ENCODE data around the gene PPP2R5D. TPM values are rescaled to one million over a fixed set of nuclear protein-coding genes. Genes with fewer than 3 reads are reported as not detected.
"Not testable (repeated sequence)": the region's sequence is repeated elsewhere in the genome, so short reads cannot be mapped to it uniquely, and the experiment has no call there.

PPP2R5D gene
- total RNA-seq, 1 donor from 2014 or later, result 32.7 TPM

DNA sequence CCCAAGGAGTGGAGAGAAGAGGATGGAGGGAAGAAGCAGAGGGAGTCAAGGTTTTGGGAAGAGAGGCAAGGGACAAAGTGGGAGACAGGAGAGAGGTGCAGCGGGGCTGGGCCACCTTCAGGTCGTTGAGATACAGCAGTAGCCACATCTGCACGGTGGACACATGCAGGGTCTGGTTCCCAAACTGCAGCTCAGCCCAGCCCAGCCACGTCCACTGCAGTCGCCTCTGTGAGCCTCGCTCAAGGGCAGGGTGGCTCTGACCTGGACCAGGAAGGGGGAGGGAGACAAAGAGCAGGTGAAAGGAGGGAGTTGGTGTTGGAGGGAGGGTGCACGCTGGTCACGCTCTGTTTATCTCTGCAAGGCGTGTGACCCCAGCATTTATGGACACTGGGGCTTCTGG is 54.4 kb downstream of the PPP2R5D start:
- intact Hi-C loops (cut with micrococcal nuclease), result no loop called here
- TF ChIP-seq, protein P1, sequence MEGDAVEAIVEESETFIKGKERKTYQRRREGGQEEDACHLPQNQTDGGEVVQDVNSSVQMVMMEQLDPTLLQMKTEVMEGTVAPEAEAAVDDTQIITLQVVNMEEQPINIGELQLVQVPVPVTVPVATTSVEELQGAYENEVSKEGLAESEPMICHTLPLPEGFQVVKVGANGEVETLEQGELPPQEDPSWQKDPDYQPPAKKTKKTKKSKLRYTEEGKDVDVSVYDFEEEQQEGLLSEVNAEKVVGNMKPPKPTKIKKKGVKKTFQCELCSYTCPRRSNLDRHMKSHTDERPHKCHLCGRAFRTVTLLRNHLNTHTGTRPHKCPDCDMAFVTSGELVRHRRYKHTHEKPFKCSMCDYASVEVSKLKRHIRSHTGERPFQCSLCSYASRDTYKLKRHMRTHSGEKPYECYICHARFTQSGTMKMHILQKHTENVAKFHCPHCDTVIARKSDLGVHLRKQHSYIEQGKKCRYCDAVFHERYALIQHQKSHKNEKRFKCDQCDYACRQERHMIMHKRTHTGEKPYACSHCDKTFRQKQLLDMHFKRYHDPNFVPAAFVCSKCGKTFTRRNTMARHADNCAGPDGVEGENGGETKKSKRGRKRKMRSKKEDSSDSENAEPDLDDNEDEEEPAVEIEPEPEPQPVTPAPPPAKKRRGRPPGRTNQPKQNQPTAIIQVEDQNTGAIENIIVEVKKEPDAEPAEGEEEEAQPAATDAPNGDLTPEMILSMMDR (IDR thresholded peaks at IDR 0.05; ENCODE audit: borderline replicate concordance), result no peak
- Histone ChIP-seq H3K27me3 (ENCODE audit: low read depth) (no peaks in the 10 kb centered on the region), H3K4me3 (no peak overlapping the region), H3K4me1 (peaks cover 27% of the 10 kb centered on the region), H3K36me3 (peaks cover 52% of the 10 kb centered on the region), H3K9me3 (replicated peaks) (no peaks in the 10 kb centered on the region), H3K27ac (replicated peaks) (no peak overlapping the region)
- DNase-seq, result no peak

- DNase-seq, result no peak
- Histone ChIP-seq H3K4me1 (peaks cover 20% of the 10 kb centered on the region), H3K27ac (replicated peaks) (no peak overlapping the region), H3K36me3 (peaks cover 59% of the 10 kb centered on the region), H3K4me3 (no peak overlapping the region), H3K27me3 (ENCODE audit: low read depth) (no peaks in the 10 kb centered on the region), H3K9me3 (replicated peaks) (no peaks in the 10 kb centered on the region)
- TF ChIP-seq, protein P1 (IDR thresholded peaks at IDR 0.05; ENCODE audit: borderline replicate concordance), result no peak
- intact Hi-C loops (cut with micrococcal nuclease), result no loop called here
Observed at GRCh38 chr6:43040542-43041257, 56.3 kb downstream of the PPP2R5D start.

DNA sequence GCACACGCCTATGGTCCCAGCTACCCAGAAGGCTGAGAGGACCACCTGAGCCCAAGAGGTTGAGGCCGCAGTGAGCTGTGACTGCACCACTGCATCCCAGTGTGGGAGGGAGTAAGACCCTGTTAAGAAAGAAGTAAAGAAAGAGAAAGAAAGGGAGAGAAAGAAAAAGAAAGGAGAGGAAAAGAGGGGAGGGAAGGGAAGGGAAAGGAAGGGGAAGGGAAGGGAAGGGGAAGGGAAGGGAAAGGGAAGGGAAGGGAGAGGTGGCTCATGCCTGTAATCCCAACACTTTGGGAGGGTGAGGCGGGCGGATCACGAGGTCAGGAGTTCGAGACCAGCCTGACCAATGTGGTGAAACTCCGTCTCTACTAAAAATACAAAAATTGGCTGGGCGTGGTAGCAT is 57.1 kb downstream of the PPP2R5D start:
- Histone ChIP-seq H3K4me1 (peaks cover 15% of the 10 kb centered on the region), H3K36me3 (peaks cover 65% of the 10 kb centered on the region)
- DNase-seq; H3K27ac ChIP-seq (replicated peaks); H3K9me3 ChIP-seq (replicated peaks); intact Hi-C loops (cut with micrococcal nuclease); H3K27me3 ChIP-seq (ENCODE audit: low read depth); H3K4me3 ChIP-seq: not testable (repeated sequence)

- H3K27ac ChIP-seq (replicated peaks), result no peak overlapping the region
- TF ChIP-seq, protein P1 (IDR thresholded peaks at IDR 0.05; ENCODE audit: borderline replicate concordance), result no peak
- H3K27me3 ChIP-seq (ENCODE audit: low read depth), result no peaks in the 10 kb centered on the region
- H3K4me3 ChIP-seq, result no peak overlapping the region
- intact Hi-C loops (cut with micrococcal nuclease), result no loop called here
- peaks cover 72% of the 10 kb centered on the region for H3K36me3 ChIP-seq
- H3K4me1 ChIP-seq, result no peaks in the 10 kb centered on the region
- no peak for DNase-seq
- no peaks in the 10 kb centered on the region for H3K9me3 ChIP-seq (replicated peaks)
Observed at GRCh38 chr6:43043310-43043709, 58.9 kb downstream of the PPP2R5D start.

DNA sequence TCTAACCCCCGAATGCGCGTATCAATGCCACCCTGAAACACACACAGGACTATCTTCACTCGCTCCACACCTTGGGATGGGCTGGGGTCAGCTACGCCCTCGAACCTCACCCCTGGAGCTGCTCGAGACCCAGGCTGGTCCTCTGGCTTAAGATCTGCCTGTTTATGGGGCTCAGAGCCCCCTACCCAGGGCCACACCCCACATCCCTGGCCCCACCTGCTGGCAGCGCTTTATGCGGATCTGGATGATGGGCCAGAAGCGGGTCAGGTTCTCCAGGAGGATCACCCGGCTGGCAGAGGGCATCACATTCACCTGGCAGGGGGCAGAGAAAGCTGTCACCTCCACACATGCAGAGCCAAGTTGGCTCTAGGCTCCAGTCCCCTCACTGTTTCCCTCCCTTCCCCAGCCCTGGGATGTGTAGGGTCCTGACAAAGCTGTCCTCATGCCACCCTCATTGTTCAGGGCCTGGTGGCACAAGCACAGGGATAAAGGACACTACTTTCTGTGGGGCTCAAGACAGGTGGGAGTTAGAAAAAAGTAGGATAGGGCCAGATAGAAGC is 61.1 kb downstream of the PPP2R5D start:
- TF ChIP-seq, protein P1 (IDR thresholded peaks at IDR 0.05; ENCODE audit: borderline replicate concordance), result no peak
- intact Hi-C loops (cut with micrococcal nuclease), result no loop called here
- no peaks in the 10 kb centered on the region for H3K9me3 ChIP-seq (replicated peaks)
- no peak for DNase-seq
- H3K27me3 ChIP-seq (ENCODE audit: low read depth), result no peaks in the 10 kb centered on the region
- peaks cover 74% of the 10 kb centered on the region for H3K36me3 ChIP-seq
- H3K4me3 ChIP-seq, result no peak overlapping the region
- no peaks in the 10 kb centered on the region for H3K4me1 ChIP-seq
- no peak overlapping the region for H3K27ac ChIP-seq (replicated peaks)

- DNase-seq, result no peak
- H3K4me1 ChIP-seq, result peaks cover 3% of the 10 kb centered on the region
- TF ChIP-seq, protein P1 (IDR thresholded peaks at IDR 0.05; ENCODE audit: borderline replicate concordance), result no peak
- H3K27me3 ChIP-seq (ENCODE audit: low read depth), result no peaks in the 10 kb centered on the region
- intact Hi-C loops (cut with micrococcal nuclease), result no loop called here
- H3K9me3 ChIP-seq (replicated peaks), result no peaks in the 10 kb centered on the region
- no peak overlapping the region for H3K27ac ChIP-seq (replicated peaks)
- H3K36me3 ChIP-seq, result peaks cover 60% of the 10 kb centered on the region
- no peak overlapping the region for H3K4me3 ChIP-seq
Observed at GRCh38 chr6:43047998-43048397, 63.6 kb downstream of the PPP2R5D start.
